HTR-8/SVneo (cell line): Measurements from ENCODE around the gene TAMALIN.
"Not testable (repeated sequence)": the region's sequence is repeated elsewhere in the genome, so short reads cannot be mapped to it uniquely, and the experiment has no call there.

Source experiments
- DNase-seq: peaks from one replicate; pipeline ENCODE4 v3.0.0; 2011; ENCODE audit warnings: low spot score, mixed read lengths; ENCODE audit not compliant: insufficient read length
- FAIRE-seq: peaks from 2 replicates; lab custom pipeline; 2011; peaks lifted over from hg19 to GRCh38; lab: Jason Lieb, UNC

Gene TAMALIN

GRCh38 chr12:52006726-52007157, at the start of gene TAMALIN:
TSS of gene TAMALIN (plus strand) at chr12:52006946. CDS start at chr12:52007020, 74 bp downstream.
- FAIRE-seq (no peak), DNase-seq (peak; percentile 79)

GRCh38 chr12:51958542-51958941, 48.2 kb upstream of the TAMALIN start:
- DNase-seq: no peak
- FAIRE-seq: no peak

- FAIRE-seq (no peak), DNase-seq (no peak)
Measured at GRCh38 chr12:51959211-51959610, 47.5 kb upstream of the TAMALIN start.

GRCh38 chr12:51959921-51960320, 46.8 kb upstream of the TAMALIN start:
- FAIRE-seq (no peak), DNase-seq (no peak)

- DNase-seq: no peak
- no peak for FAIRE-seq
Measured at GRCh38 chr12:51960488-51960887, 46.3 kb upstream of the TAMALIN start.

GRCh38 chr12:51960890-51961289, 45.9 kb upstream of the TAMALIN start:
- DNase-seq (no peak), FAIRE-seq (no peak)

- FAIRE-seq: no peak
- DNase-seq: no peak
Measured at GRCh38 chr12:51961834-51962233, 44.9 kb upstream of the TAMALIN start.

GRCh38 chr12:51962737-51963136, 44.0 kb upstream of the TAMALIN start:
- DNase-seq (no peak), FAIRE-seq (no peak)

GRCh38 chr12:51963477-51963876, 43.3 kb upstream of the TAMALIN start:
- FAIRE-seq (no peak), DNase-seq (no peak)

- DNase-seq (no peak), FAIRE-seq (no peak)
Measured at GRCh38 chr12:51969643-51970042, 37.1 kb upstream of the TAMALIN start.

GRCh38 chr12:51970904-51971646, 35.7 kb upstream of the TAMALIN start:
- peak; percentile 45 for DNase-seq
- no peak for FAIRE-seq

GRCh38 chr12:51971679-51972421, 34.9 kb upstream of the TAMALIN start:
- DNase-seq: no peak
- FAIRE-seq: no peak

GRCh38 chr12:51972422-51972812, 34.3 kb upstream of the TAMALIN start:
- FAIRE-seq (no peak), DNase-seq (no peak)

- FAIRE-seq: no peak
Measured at GRCh38 chr12:51972849-51973273, 33.9 kb upstream of the TAMALIN start.

GRCh38 chr12:51973560-51973959, 33.2 kb upstream of the TAMALIN start:
- DNase-seq (no peak), FAIRE-seq (no peak)

More at GRCh38 chr12:51972849-51973273, 33.9 kb upstream of the TAMALIN start:
- no peak for DNase-seq

- DNase-seq (no peak), FAIRE-seq (no peak)
Measured at GRCh38 chr12:51974646-51975045, 32.1 kb upstream of the TAMALIN start.

- DNase-seq (no peak), FAIRE-seq (no peak)
Measured at GRCh38 chr12:51975196-51975595, 31.6 kb upstream of the TAMALIN start.

- FAIRE-seq: no peak
- DNase-seq: no peak
Measured at GRCh38 chr12:51976376-51977160, 30.2 kb upstream of the TAMALIN start.

GRCh38 chr12:51977320-51977753, 29.4 kb upstream of the TAMALIN start:
- no peak for DNase-seq
- FAIRE-seq: no peak

GRCh38 chr12:51979306-51979705, 27.4 kb upstream of the TAMALIN start:
- not testable (repeated sequence) for FAIRE-seq, DNase-seq
